SK-N-SH treated with all-trans-retinoic acid at 6 μM for 48 hours (cell line): Measurements from ENCODE around the gene ZNF219.

ENCODE experiments used
- ATAC-seq: fragments of 200-7000 bp; cut with Tn5 transposase; 3 replicates; pipeline ENCODE4 v1.9.1; 2020; ENCODE audit warnings: mild to moderate bottlenecking, moderate library complexity
- ARNTL ChIP-seq: fragments of 450-650 bp; formaldehyde crosslinking; IDR thresholded peaks from 2 replicates; pipeline ENCODE4 v1.5.0; 2020; ENCODE audit warnings: low read depth, mild to moderate bottlenecking, moderate library complexity, borderline replicate concordance
- CSDC2 ChIP-seq: fragments of 250-450 bp; sonication (Bioruptor Pico); IDR thresholded peaks from 2 replicates; pipeline ENCODE4 v1.5.0; 2020; ENCODE audit warnings: mild to moderate bottlenecking, moderate library complexity
- ESRRG ChIP-seq: fragments of 250-450 bp; sonication (Bioruptor Pico); IDR thresholded peaks from 2 replicates; pipeline ENCODE4 v1.6.1; 2021; ENCODE audit warnings: mild to moderate bottlenecking
- GLIS3 ChIP-seq: fragments of 250-450 bp; sonication (Bioruptor Pico); IDR thresholded peaks from 2 replicates; pipeline ENCODE4 v1.5.0; 2020; ENCODE audit warnings: mild to moderate bottlenecking, moderate library complexity
- ISL1 ChIP-seq: fragments of 250-450 bp; sonication (Bioruptor Pico); IDR thresholded peaks from 2 replicates; pipeline ENCODE4 v2.1.2; 2022; ENCODE audit warnings: mild to moderate bottlenecking, moderate library complexity
- SNAI2 ChIP-seq: fragments of 250-450 bp; sonication (Bioruptor Pico); IDR thresholded peaks from 2 replicates; pipeline ENCODE4 v1.5.0; 2020; ENCODE audit warnings: mild to moderate bottlenecking, moderate library complexity
- TOX ChIP-seq: fragments of 250-450 bp; sonication (Bioruptor Pico); IDR thresholded peaks from 2 replicates; pipeline ENCODE4 v1.8.0; 2021; ENCODE audit warnings: mild to moderate bottlenecking, moderate library complexity, borderline replicate concordance
- ZFP3 ChIP-seq: fragments of 250-450 bp; sonication (Bioruptor Pico); IDR thresholded peaks from 2 replicates; pipeline ENCODE4 v1.5.0; 2020; ENCODE audit warnings: mild to moderate bottlenecking, moderate library complexity
- ZFP30 ChIP-seq: fragments of 450-650 bp; formaldehyde crosslinking; IDR thresholded peaks from 2 replicates; pipeline ENCODE4 v1.5.0; 2022; ENCODE audit warnings: mild to moderate bottlenecking, moderate library complexity
- ZNF565 ChIP-seq: fragments of 450-650 bp; formaldehyde crosslinking; conservative IDR thresholded peaks from 2 replicates; pipeline ENCODE4 v1.5.0; 2020; ENCODE audit warnings: low read depth, mild to moderate bottlenecking, moderate library complexity
- TF ChIP-seq, protein P1 (sequence below): fragments of 250-450 bp; sonication (Bioruptor Pico); IDR thresholded peaks from 2 replicates; pipeline ENCODE4 v1.8.0; 2020; ENCODE audit warnings: mild to moderate bottlenecking, moderate library complexity, borderline replicate concordance
- TF ChIP-seq, protein P2 (sequence below): fragments of 250-450 bp; sonication (Bioruptor Pico); IDR thresholded peaks from 2 replicates; pipeline ENCODE4 v1.5.0; 2020; ENCODE audit warnings: mild to moderate bottlenecking, moderate library complexity

The ZNF219 gene

DNA sequence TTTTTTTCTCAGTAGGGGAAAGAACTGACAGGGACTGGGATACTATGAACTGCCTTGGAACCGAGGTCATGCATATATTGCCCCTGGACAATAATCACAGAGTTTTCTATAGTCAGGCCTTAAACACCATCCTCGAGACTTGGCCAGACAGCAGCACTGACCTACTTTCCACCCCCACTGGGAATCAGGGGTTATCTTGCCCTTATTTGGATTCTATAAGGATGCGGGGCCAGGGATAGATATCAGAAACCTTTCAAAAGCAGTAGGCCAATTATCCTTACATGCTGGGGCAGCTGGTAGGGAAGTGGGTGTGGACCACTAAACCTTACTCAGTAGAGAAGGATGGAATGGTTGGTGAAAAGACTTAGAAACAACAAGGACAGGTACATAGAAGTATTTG lies 2.0 kb downstream of the ZNF219 start:
- TF ChIP-seq, protein P1, sequence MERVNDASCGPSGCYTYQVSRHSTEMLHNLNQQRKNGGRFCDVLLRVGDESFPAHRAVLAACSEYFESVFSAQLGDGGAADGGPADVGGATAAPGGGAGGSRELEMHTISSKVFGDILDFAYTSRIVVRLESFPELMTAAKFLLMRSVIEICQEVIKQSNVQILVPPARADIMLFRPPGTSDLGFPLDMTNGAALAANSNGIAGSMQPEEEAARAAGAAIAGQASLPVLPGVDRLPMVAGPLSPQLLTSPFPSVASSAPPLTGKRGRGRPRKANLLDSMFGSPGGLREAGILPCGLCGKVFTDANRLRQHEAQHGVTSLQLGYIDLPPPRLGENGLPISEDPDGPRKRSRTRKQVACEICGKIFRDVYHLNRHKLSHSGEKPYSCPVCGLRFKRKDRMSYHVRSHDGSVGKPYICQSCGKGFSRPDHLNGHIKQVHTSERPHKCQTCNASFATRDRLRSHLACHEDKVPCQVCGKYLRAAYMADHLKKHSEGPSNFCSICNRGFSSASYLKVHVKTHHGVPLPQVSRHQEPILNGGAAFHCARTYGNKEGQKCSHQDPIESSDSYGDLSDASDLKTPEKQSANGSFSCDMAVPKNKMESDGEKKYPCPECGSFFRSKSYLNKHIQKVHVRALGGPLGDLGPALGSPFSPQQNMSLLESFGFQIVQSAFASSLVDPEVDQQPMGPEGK (CRISPR knock-in tag): no peak
- TF ChIP-seq TOX (CRISPR knock-in tag): no peak
- no peak for TF ChIP-seq SNAI2
- TF ChIP-seq, protein P2, sequence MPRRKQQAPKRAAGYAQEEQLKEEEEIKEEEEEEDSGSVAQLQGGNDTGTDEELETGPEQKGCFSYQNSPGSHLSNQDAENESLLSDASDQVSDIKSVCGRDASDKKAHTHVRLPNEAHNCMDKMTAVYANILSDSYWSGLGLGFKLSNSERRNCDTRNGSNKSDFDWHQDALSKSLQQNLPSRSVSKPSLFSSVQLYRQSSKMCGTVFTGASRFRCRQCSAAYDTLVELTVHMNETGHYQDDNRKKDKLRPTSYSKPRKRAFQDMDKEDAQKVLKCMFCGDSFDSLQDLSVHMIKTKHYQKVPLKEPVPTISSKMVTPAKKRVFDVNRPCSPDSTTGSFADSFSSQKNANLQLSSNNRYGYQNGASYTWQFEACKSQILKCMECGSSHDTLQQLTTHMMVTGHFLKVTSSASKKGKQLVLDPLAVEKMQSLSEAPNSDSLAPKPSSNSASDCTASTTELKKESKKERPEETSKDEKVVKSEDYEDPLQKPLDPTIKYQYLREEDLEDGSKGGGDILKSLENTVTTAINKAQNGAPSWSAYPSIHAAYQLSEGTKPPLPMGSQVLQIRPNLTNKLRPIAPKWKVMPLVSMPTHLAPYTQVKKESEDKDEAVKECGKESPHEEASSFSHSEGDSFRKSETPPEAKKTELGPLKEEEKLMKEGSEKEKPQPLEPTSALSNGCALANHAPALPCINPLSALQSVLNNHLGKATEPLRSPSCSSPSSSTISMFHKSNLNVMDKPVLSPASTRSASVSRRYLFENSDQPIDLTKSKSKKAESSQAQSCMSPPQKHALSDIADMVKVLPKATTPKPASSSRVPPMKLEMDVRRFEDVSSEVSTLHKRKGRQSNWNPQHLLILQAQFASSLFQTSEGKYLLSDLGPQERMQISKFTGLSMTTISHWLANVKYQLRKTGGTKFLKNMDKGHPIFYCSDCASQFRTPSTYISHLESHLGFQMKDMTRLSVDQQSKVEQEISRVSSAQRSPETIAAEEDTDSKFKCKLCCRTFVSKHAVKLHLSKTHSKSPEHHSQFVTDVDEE (CRISPR knock-in tag): no peak
- TF ChIP-seq, all 23 proteins: peak for 0
- ATAC-seq: no peak

DNA sequence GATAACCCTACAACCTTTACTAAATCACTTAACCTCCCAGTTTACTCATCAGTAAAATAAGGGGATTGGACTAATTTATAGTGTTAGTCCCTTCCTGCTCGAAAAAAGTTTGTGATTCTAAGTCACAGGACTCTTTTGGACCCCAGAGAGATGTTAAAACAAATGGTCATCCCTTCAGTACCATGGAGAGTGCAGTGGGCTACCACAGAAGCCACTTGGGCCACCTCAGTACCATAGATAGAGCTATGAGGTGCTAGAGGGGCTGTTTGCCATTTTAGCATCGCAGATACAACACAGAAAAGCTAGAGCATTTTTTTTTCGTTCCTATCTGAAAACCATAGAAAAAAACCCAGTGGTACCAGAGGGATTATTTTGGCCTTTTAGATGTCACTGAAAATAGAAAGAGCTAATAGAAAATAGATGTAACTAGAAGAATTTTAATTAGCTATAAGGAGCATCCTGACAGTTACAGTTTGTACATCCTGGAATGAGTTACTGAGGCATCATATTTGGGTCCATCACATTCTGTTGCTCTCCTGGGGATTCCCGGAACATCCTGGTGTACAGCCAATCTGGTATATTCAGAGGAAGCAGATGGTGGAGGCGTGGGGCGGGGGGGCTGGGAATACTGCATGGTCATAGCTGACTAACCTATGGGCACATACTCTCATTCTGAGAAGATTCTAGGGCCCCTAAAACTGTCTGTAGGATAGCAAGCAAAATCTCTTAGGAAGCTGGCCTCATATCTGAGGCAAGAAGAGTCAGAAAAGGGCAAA lies 2.8 kb downstream of the ZNF219 start:
- no peak for ATAC-seq

DNA sequence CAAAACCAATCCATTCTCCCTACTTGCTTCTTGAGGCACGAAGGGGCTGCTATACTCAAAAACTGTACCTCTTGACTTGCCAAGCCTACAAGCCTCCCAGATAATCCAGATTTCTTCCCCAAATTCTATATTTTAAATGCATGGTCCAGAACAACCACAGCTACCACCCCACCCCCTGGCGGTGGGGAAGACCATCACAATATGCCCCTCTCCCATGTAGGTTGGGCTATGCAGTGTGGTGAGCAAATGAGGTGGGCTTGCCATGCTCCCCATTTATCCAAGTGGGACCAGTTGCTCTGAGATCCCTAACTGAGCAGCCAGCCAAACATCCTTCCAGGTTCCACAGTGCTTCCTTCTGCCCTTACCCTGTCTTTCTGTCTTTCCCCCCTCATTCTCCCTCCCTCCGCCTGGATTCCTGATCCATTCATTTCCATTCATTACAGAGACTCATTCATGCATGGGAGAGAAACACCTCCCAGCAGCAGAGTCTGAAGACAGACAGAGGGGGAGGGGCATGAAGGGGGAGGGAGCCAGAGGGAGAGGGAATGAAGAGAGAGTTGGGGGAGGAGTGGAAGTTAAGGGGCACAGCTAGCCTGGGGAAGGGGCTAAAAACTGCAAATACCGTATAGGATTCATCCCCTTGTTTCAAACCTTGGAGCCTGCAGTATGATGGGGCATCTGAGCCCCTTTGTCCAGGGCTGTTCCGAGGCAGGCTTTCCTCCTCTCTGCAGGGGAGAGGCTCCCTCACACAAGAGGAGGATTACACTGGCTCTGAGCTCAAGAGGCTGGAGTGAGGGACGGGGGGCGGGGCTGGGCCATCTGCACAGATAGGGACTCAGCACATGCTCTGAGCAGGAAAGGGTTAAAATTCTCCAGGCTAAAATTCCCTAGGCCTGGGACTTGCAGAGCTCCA lies 4.4 kb downstream of the ZNF219 start:
- TF ChIP-seq, protein P2 (CRISPR knock-in tag): no peak
- TF ChIP-seq ZFP30: no peak
- TF ChIP-seq ZNF565 (CRISPR knock-in tag): no peak
- no peak for TF ChIP-seq TOX (CRISPR knock-in tag)
- TF ChIP-seq CSDC2 (CRISPR knock-in tag): no peak
- TF ChIP-seq ESRRG (CRISPR knock-in tag): no peak
- ATAC-seq: no peak

More for the DNA sequence above, 2.8 kb downstream of the ZNF219 start:
- TF ChIP-seq, protein P2 (CRISPR knock-in tag): no peak
- TF ChIP-seq, protein P1 (CRISPR knock-in tag): no peak
- no peak for TF ChIP-seq ESRRG (CRISPR knock-in tag)
- TF ChIP-seq CSDC2 (CRISPR knock-in tag): no peak
- TF ChIP-seq ISL1: no peak

DNA sequence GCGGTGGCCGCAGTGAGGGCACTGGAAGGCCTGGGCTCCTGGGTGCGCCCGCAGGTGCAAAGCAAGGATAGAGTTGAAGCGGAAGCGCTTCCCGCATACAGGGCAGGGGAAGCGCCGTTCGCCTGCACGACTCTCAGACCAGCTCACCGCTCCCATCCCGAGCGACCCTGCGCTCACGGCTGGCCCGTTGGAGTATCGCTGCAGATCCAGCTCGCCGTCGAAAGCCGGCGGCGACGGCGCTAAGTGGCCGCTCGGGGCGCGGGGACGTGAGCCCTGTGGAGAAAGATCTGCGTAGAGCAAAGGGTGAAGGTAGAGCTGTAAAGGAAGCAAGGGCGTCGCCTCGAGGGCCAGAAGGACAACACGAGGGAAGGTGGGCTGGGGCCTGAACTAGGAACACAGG lies 5.4 kb downstream of the ZNF219 start:
- ATAC-seq: no peak
- no peak for TF ChIP-seq ESRRG (CRISPR knock-in tag)
- TF ChIP-seq ZFP3: no peak
- no peak for TF ChIP-seq ARNTL (CRISPR knock-in tag)
- TF ChIP-seq GLIS3 (CRISPR knock-in tag): no peak
- no peak for TF ChIP-seq CSDC2 (CRISPR knock-in tag)
- no peak for TF ChIP-seq ISL1
